DOHH2 (cell line): Measurements from ENCODE around the gene ANGPTL7.

ENCODE experiments used
- H3F3A ChIP-seq: fragments of 200-600 bp; sonication (generic), shearing (Covaris generic); 2 replicates; pipeline ENCODE4 v1.6.0; 2016; ENCODE audit warnings: antibody characterized with exemption, mild to moderate bottlenecking; ENCODE audit not compliant: control insufficient read depth, insufficient read depth
- H3K27ac ChIP-seq: fragments of 200-600 bp; sonication (generic); 2 replicates; pipeline ENCODE4 v1.5.1; 2014; ENCODE audit warnings: low read depth, mild to moderate bottlenecking, low read length, moderate library complexity
- H3K27me3 ChIP-seq: fragments of 200-600 bp; sonication (generic); 2 replicates; pipeline ENCODE4 v1.6.1; 2014; ENCODE audit warnings: mild to moderate bottlenecking, low read length, mixed read lengths; ENCODE audit not compliant: control insufficient read depth
- H3K36me3 ChIP-seq: fragments of 200-600 bp; sonication (generic); 2 replicates; pipeline ENCODE4 v1.6.1; 2014; ENCODE audit warnings: mild to moderate bottlenecking, low read length, moderate library complexity, mixed read lengths; ENCODE audit not compliant: control insufficient read depth
- H3K4me1 ChIP-seq: fragments of 200-600 bp; sonication (generic); 2 replicates; pipeline ENCODE4 v1.6.1; 2014; ENCODE audit warnings: mild to moderate bottlenecking, low read length, mixed read lengths; ENCODE audit not compliant: control insufficient read depth
- H3K4me2 ChIP-seq: fragments of 200-600 bp; sonication (generic); 2 replicates; pipeline ENCODE4 v1.6.0; 2014; ENCODE audit warnings: mild to moderate bottlenecking, low read length, moderate library complexity
- H3K4me3 ChIP-seq: fragments of 200-600 bp; sonication (generic); 2 replicates; pipeline ENCODE4 v1.5.1; 2014; ENCODE audit warnings: mild to moderate bottlenecking, low read length, mixed read lengths
- H3K79me2 ChIP-seq: fragments of 200-600 bp; sonication (generic); 2 replicates; pipeline ENCODE4 v1.6.1; 2014; ENCODE audit warnings: mild to moderate bottlenecking, low read length, mixed read lengths; ENCODE audit not compliant: control insufficient read depth
- H3K9me2 ChIP-seq: fragments of 200-600 bp; sonication (generic); replicated peaks from 2 replicates; pipeline ENCODE4 v1.6.1; 2014; ENCODE audit warnings: mild to moderate bottlenecking, low read length, mixed read lengths; ENCODE audit not compliant: control insufficient read depth
- H3K9me3 ChIP-seq: fragments of 200-600 bp; sonication (generic); 2 replicates; pipeline ENCODE4 v1.6.1; 2014; ENCODE audit warnings: antibody characterized with exemption, low read length, mixed read lengths; ENCODE audit not compliant: control insufficient read depth, insufficient read depth
- H4K20me1 ChIP-seq: fragments of 200-600 bp; sonication (generic); 2 replicates; pipeline ENCODE4 v1.6.0; 2014; ENCODE audit warnings: low read depth, mild to moderate bottlenecking, antibody characterized with exemption, low read length, moderate library complexity; ENCODE audit not compliant: control insufficient read depth, insufficient read depth
- CTCF ChIP-seq: fragments of 200-600 bp; sonication (generic); IDR thresholded peaks from one replicate; pipeline ENCODE4 v1.5.1; 2014; ENCODE audit warnings: antibody characterized with exemption, mild to moderate bottlenecking, low read depth, low read length; ENCODE audit not compliant: poor library complexity, severe bottlenecking
- EZH2phosphoT487 ChIP-seq: fragments of 200-600 bp; sonication (generic); IDR thresholded peaks from 2 replicates; pipeline ENCODE4 v1.6.1; 2017; ENCODE audit warnings: borderline replicate concordance, mild to moderate bottlenecking, antibody characterized with exemption, low read length, moderate library complexity, mixed read lengths

Gene ANGPTL7

GRCh38 chr1:11151826-11152612 is 37.1 kb upstream of the ANGPTL7 start:
- no peaks in the 10 kb centered on the region for H3K9me3 ChIP-seq
- H3K27ac ChIP-seq: no peak overlapping the region
- no peaks in the 10 kb centered on the region for H3K27me3 ChIP-seq
- no peak overlapping the region for H3K4me3 ChIP-seq
- H3K79me2 ChIP-seq: no peaks in the 10 kb centered on the region
- no peaks in the 10 kb centered on the region for H3K4me1 ChIP-seq
- TF ChIP-seq CTCF: no peak
- TF ChIP-seq EZH2phosphoT487: no peak
- no peak overlapping the region for H3K4me2 ChIP-seq
- peaks cover 74% of the 10 kb centered on the region for H3K36me3 ChIP-seq
- no peaks in the 10 kb centered on the region for H3K9me2 ChIP-seq
- H3F3A ChIP-seq: no peaks in the 10 kb centered on the region
- H4K20me1 ChIP-seq: no peaks in the 10 kb centered on the region; the same call in 1 of the 2 replicates

- Histone ChIP-seq H3K36me3 (peaks cover 73% of the 10 kb centered on the region), H3K4me2 (no peak overlapping the region), H3K27me3 (no peaks in the 10 kb centered on the region), H3K79me2 (no peaks in the 10 kb centered on the region), H3F3A (no peaks in the 10 kb centered on the region), H3K27ac (no peak overlapping the region), H3K9me3 (no peaks in the 10 kb centered on the region), H3K4me1 (no peaks in the 10 kb centered on the region; the same call in 1 of the 2 replicates), H3K4me3 (no peak overlapping the region), H4K20me1 (no peaks in the 10 kb centered on the region; the same call in 1 of the 2 replicates), H3K9me2 (no peaks in the 10 kb centered on the region)
- no peak for TF ChIP-seq EZH2phosphoT487
- no peak for TF ChIP-seq CTCF
These were observed 36.4 kb upstream of the ANGPTL7 start for GRCh38 chr1:11152755-11153154.

- Histone ChIP-seq H3K4me3 (no peak overlapping the region), H3K27ac (no peak overlapping the region), H3K36me3 (peaks cover 71% of the 10 kb centered on the region), H3F3A (no peaks in the 10 kb centered on the region), H3K9me2 (no peaks in the 10 kb centered on the region), H3K27me3 (no peaks in the 10 kb centered on the region), H3K4me1 (peaks cover 3% of the 10 kb centered on the region), H3K79me2 (no peaks in the 10 kb centered on the region), H3K9me3 (no peaks in the 10 kb centered on the region), H3K4me2 (no peak overlapping the region), H4K20me1 (no peaks in the 10 kb centered on the region; the same call in 1 of the 2 replicates)
- TF ChIP-seq EZH2phosphoT487 (no peak), CTCF (no peak)
These were observed 36.0 kb upstream of the ANGPTL7 start for GRCh38 chr1:11153184-11153583.
